ENCODE results near the gene ETV3. TPM values are rescaled to one million over a fixed set of nuclear protein-coding genes. Genes with fewer than 3 reads are reported as not detected.

The ETV3 gene
- total RNA-seq, 1 experiment from 2014 or later, result 26.2 TPM

DNA sequence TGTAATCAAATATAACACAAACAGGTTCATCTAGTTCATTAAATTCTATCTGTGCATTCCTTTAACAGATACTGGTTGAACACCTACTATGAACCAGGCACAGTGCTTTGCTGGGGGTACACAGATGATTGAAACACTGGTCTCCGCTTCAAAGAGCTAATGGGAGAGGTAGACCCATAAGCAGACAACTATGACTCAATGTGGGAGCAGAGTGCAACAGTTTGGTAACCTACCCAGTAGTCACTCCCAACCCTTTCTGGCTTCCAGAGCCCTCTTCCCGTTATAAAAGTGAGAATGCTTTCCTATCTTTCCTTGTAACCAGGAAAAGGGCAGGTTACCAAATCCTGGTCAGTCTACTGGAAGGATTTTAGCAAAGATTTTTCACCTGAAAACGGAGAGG, 8.0 kb upstream of the ETV3 start:
- no peak overlapping the region for H3K4me3 ChIP-seq
- no peaks in the 10 kb centered on the region for H3K9me3 ChIP-seq (ENCODE audit: insufficient read depth, low read depth)
- ChIA-PET CTCF (no interaction called here), POLR2A (ENCODE audit: unreplicated experiment) (interaction anchor here (0.6 to 0.7 kb wide), 2 partner anchors 187 to 1011 kb away, joined by 7 to 9 read pairs; no protein-coding TSS in a partner anchor)
- no peak overlapping the region for H3K4me2 ChIP-seq
- H3K27ac ChIP-seq, result no peak overlapping the region
- DNase-seq, result no peak
- no peak overlapping the region for H2AFZ ChIP-seq
- peaks cover 12% of the 10 kb centered on the region; the same call in 1 of the 2 replicates for H3F3A ChIP-seq (ENCODE audit: insufficient read depth, low read depth)
- H3K27me3 ChIP-seq (ENCODE audit: insufficient read depth, low read depth), result no peaks in the 10 kb centered on the region
- H3K36me3 ChIP-seq (ENCODE audit: low read depth), result no peaks in the 10 kb centered on the region
- no peak for TF ChIP-seq CTCF (conservative IDR thresholded peaks at IDR 0.05)
- TF ChIP-seq EZH2 (IDR thresholded peaks at IDR 0.05; ENCODE audit: low read depth), result no peak
- no peaks in the 10 kb centered on the region for H4K20me1 ChIP-seq (ENCODE audit: insufficient read depth)
- no peaks in the 10 kb centered on the region for H3K9me2 ChIP-seq (ENCODE audit: insufficient read depth)
- no TSS peak for BruUV-seq (replicated peaks)
- H3K4me1 ChIP-seq (replicated peaks; ENCODE audit: insufficient read depth), result peaks cover 30% of the 10 kb centered on the region
- H3K79me2 ChIP-seq (ENCODE audit: low read depth), result no peaks in the 10 kb centered on the region
- intact Hi-C loops (cut with micrococcal nuclease; ENCODE audit: unreplicated experiment), result no loop called here

DNA sequence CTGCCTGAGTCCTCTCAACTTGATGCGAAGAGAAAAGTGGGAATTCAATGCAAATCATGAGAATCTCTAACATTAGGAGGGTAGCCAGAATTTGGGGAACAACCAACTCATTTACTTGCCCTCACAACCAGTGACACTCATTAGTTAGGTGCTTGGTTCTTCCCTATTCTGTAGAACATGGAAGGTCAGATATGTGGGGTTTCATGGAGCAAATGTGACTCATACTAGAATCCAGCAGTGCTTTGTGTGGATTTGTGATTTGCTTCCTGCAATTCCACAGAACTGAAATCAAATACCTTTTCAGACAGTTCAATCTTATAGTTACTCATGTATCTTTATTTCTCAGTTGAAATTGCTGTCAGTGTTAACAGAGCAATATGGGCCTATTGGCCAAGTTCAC, 6.9 kb upstream of the ETV3 start:
- no peak overlapping the region for H3K4me3 ChIP-seq
- no peaks in the 10 kb centered on the region for H3K79me2 ChIP-seq (ENCODE audit: low read depth)
- H3K4me1 ChIP-seq (replicated peaks; ENCODE audit: insufficient read depth), result peaks cover 30% of the 10 kb centered on the region
- H3K36me3 ChIP-seq (ENCODE audit: low read depth), result no peaks in the 10 kb centered on the region
- intact Hi-C loops (cut with micrococcal nuclease; ENCODE audit: unreplicated experiment), result no loop called here
- no peak overlapping the region for H2AFZ ChIP-seq
- ChIA-PET POLR2A (ENCODE audit: unreplicated experiment) (no interaction called here), CTCF (no interaction called here)
- H3K27me3 ChIP-seq (ENCODE audit: insufficient read depth, low read depth), result no peaks in the 10 kb centered on the region
- H3K9me2 ChIP-seq (ENCODE audit: insufficient read depth), result no peaks in the 10 kb centered on the region
- peaks cover 12% of the 10 kb centered on the region; the same call in 1 of the 2 replicates for H3F3A ChIP-seq (ENCODE audit: insufficient read depth, low read depth)
- H3K4me2 ChIP-seq, result no peak overlapping the region
- H4K20me1 ChIP-seq (ENCODE audit: insufficient read depth), result no peaks in the 10 kb centered on the region
- no TSS peak for BruUV-seq (replicated peaks)
- no peak overlapping the region for H3K27ac ChIP-seq
- TF ChIP-seq EZH2 (IDR thresholded peaks at IDR 0.05; ENCODE audit: low read depth) (no peak), CTCF (conservative IDR thresholded peaks at IDR 0.05) (no peak)
- no peak for DNase-seq
- H3K9me3 ChIP-seq (ENCODE audit: insufficient read depth, low read depth), result no peaks in the 10 kb centered on the region

- Histone ChIP-seq H3K4me3 (no peak overlapping the region), H3K4me2 (no peak overlapping the region), H3K9me2 (ENCODE audit: insufficient read depth) (no peaks in the 10 kb centered on the region), H3K27me3 (ENCODE audit: insufficient read depth, low read depth) (no peaks in the 10 kb centered on the region), H3F3A (ENCODE audit: insufficient read depth, low read depth) (peaks cover 14% of the 10 kb centered on the region; the same call in 1 of the 2 replicates), H3K36me3 (ENCODE audit: low read depth) (no peaks in the 10 kb centered on the region), H3K4me1 (replicated peaks; ENCODE audit: insufficient read depth) (peaks cover 30% of the 10 kb centered on the region), H2AFZ (no peak overlapping the region), H3K9me3 (ENCODE audit: insufficient read depth, low read depth) (no peaks in the 10 kb centered on the region), H3K27ac (no peak overlapping the region), H4K20me1 (ENCODE audit: insufficient read depth) (no peaks in the 10 kb centered on the region), H3K79me2 (ENCODE audit: low read depth) (no peaks in the 10 kb centered on the region)
- intact Hi-C loops (cut with micrococcal nuclease; ENCODE audit: unreplicated experiment), result no loop called here
- no peak for TF ChIP-seq EZH2 (IDR thresholded peaks at IDR 0.05; ENCODE audit: low read depth)
- TF ChIP-seq CTCF (conservative IDR thresholded peaks at IDR 0.05), result no peak
- CTCF ChIA-PET, result no interaction called here
- no peak for DNase-seq
- POLR2A ChIA-PET (ENCODE audit: unreplicated experiment), result no interaction called here
- BruUV-seq (replicated peaks), result no TSS peak
Observed at GRCh38 chr1:157144509-157144908, 6.3 kb upstream of the ETV3 start.
